GM10266 (cell line): Measurements from ENCODE around the gene SRSF11.
"Not testable (repeated sequence)": the region's sequence is repeated elsewhere in the genome, so short reads cannot be mapped to it uniquely, and the experiment has no call there.

Source experiments
- DNase-seq: peaks from one replicate; pipeline ENCODE4 v3.0.0; 2012; ENCODE audit errors: extremely low spot score
- TF ChIP-seq, protein P1 (sequence below): IDR thresholded peaks from 2 replicates; pipeline ENCODE4 v1.5.1; 2012; ENCODE audit warnings: mild to moderate bottlenecking, low read depth; ENCODE audit not compliant: control insufficient read depth, insufficient read depth; ENCODE audit errors: missing control alignments

The SRSF11 gene, protein sequence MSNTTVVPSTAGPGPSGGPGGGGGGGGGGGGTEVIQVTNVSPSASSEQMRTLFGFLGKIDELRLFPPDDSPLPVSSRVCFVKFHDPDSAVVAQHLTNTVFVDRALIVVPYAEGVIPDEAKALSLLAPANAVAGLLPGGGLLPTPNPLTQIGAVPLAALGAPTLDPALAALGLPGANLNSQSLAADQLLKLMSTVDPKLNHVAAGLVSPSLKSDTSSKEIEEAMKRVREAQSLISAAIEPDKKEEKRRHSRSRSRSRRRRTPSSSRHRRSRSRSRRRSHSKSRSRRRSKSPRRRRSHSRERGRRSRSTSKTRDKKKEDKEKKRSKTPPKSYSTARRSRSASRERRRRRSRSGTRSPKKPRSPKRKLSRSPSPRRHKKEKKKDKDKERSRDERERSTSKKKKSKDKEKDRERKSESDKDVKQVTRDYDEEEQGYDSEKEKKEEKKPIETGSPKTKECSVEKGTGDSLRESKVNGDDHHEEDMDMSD

GRCh38 chr1:70221238-70222121, at the start of gene SRSF11:
Gene SRSF11, plus strand, starts transcription at chr1:70221380. Its CDS starts 257 bp downstream, at chr1:70221637.
- peak; percentile 89 for DNase-seq
- TF ChIP-seq, protein P1, sequence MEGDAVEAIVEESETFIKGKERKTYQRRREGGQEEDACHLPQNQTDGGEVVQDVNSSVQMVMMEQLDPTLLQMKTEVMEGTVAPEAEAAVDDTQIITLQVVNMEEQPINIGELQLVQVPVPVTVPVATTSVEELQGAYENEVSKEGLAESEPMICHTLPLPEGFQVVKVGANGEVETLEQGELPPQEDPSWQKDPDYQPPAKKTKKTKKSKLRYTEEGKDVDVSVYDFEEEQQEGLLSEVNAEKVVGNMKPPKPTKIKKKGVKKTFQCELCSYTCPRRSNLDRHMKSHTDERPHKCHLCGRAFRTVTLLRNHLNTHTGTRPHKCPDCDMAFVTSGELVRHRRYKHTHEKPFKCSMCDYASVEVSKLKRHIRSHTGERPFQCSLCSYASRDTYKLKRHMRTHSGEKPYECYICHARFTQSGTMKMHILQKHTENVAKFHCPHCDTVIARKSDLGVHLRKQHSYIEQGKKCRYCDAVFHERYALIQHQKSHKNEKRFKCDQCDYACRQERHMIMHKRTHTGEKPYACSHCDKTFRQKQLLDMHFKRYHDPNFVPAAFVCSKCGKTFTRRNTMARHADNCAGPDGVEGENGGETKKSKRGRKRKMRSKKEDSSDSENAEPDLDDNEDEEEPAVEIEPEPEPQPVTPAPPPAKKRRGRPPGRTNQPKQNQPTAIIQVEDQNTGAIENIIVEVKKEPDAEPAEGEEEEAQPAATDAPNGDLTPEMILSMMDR, result no peak

DNA sequence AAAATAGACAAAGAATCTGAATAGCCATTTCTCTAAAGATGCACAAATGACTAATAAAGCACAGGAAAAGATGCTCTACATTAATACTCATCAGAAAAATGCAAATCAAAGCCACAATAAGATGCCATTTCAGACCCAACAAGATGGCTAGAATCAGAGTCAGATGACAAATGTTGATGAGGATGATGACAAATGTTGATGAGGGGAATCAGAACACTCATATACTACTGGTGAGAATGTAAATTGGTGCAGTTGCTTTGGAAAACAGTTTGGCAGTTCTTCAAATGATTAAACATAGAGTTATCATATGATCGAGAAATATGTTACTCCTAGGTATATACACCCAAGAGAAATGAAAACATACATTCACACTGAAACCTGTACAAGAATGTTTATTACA, 49.7 kb upstream of the SRSF11 start:
- DNase-seq, result no peak
- TF ChIP-seq, protein P1, result no peak

GRCh38 chr1:70185181-70185580, 36.0 kb upstream of the SRSF11 start:
- DNase-seq, result not testable (repeated sequence)

DNA sequence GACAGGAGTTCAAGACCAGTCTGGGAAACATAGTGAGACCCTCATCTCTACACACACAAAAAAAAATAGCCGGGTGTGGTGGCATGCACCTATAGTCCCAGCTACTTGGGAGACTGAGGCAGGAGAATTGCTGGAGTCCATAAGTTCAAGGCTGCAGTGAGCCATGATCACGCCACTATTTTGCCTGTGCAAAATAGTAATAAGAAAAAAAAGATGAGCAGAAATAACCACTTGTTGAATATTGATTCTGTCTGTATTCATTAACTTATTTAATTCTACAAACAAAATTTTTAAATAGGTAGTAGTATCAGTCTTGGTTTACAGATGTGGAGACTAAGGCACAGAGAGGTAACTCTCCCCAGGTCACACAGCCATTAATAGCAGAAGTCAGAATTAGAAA, 32.7 kb upstream of the SRSF11 start:
- TF ChIP-seq, protein P1, result no peak
- DNase-seq, result no peak

GRCh38 chr1:70190180-70190579, 31.0 kb upstream of the SRSF11 start:
- TF ChIP-seq, protein P1, result no peak
- no peak for DNase-seq

DNA sequence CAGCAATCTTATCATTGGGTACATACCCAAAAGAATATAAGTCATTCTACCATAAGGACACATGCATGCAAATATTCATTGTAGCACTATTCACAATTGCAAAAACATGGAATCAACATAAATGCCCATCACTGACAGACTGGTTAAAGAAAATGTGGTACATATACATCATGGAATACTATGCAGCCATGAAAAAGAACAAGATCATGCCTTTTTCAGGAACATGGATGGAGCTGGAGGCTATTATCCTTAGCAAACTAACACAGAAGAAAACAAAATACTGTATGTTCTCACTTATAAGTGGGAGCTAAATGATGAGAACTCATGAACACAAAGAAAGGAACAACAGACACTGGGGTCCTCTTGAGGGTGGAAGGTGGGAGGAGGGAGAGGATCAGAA, 28.7 kb upstream of the SRSF11 start:
- not testable (repeated sequence) for DNase-seq

DNA sequence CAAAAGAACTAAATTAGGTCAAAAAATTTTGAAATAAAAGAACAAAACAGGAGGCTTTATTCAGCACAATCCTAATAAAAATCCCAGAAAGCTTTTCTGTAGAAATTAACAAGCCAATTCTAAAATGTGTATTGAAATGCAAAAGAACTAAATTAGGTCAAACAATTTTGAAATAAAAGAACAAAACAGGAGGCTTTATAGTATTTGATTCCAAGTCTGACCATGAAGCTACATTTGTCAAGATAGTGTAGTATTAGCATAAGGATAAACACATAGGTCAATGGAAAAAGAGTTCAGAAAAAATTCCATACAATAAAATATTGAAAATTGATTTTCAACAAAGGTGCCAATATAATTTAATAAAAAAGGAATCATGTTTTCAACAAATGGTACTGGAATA, 26.6 kb upstream of the SRSF11 start:
- no peak for DNase-seq
- TF ChIP-seq, protein P1, result no peak

- no peak for DNase-seq
- TF ChIP-seq, protein P1, result no peak
Measured at GRCh38 chr1:70195342-70195741, 25.8 kb upstream of the SRSF11 start.
